Neural cell (in vitro differentiated cells): Measurements from ENCODE around the gene TMEM170A. TPM values are rescaled to one million over a fixed set of nuclear protein-coding genes. Genes with fewer than 3 reads are reported as not detected.

Experiments
- H2AFZ ChIP-seq: fragments of 200-600, 300-800 bp; sonication (generic), shearing (Covaris generic); 2 replicates; pipeline ENCODE4 v1.6.0; 2014; ENCODE audit warnings: low read depth, mild to moderate bottlenecking, antibody characterized with exemption, low read length, moderate library complexity
- H3F3A ChIP-seq: fragments of 200-600 bp; shearing (Covaris generic); 2 replicates; pipeline ENCODE4 v1.6.1; 2016; ENCODE audit warnings: mild to moderate bottlenecking, moderate library complexity, mixed read lengths, antibody characterized with exemption, low read length; ENCODE audit not compliant: insufficient read depth, poor library complexity, severe bottlenecking
- H3K27ac ChIP-seq: fragments of 200-600, 300-800 bp; sonication (generic), shearing (Covaris generic); 2 replicates; pipeline ENCODE4 v1.5.1; 2014; ENCODE audit warnings: mild to moderate bottlenecking, low read length, moderate library complexity
- H3K27me3 ChIP-seq: fragments of 300-800, 200-600 bp; sonication (generic), shearing (Covaris generic); 2 replicates; pipeline ENCODE4 v1.6.0; 2014; ENCODE audit warnings: mild to moderate bottlenecking, low read depth, low read length, moderate library complexity; ENCODE audit not compliant: insufficient read depth
- H3K36me3 ChIP-seq: fragments of 300-800, 200-600 bp; sonication (generic), shearing (Covaris generic); 2 replicates; pipeline ENCODE4 v1.5.1; 2014; ENCODE audit warnings: mild to moderate bottlenecking, antibody characterized with exemption, low read length, moderate library complexity; ENCODE audit not compliant: insufficient read depth
- H3K4me2 ChIP-seq: fragments of 300-800, 200-600 bp; sonication (generic), shearing (Covaris generic); 2 replicates; pipeline ENCODE4 v1.6.0; 2014; ENCODE audit warnings: mild to moderate bottlenecking, low read length
- H3K4me3 ChIP-seq: fragments of 300-800, 200-600 bp; sonication (generic), shearing (Covaris generic); 2 replicates; pipeline ENCODE4 v1.5.1; 2014; ENCODE audit warnings: mild to moderate bottlenecking, low read length, moderate library complexity
- H3K79me2 ChIP-seq: fragments of 200-600 bp; shearing (Covaris generic); replicated peaks from 2 replicates; pipeline ENCODE4 v1.6.0; 2014; ENCODE audit warnings: mild to moderate bottlenecking, low read length, moderate library complexity; ENCODE audit not compliant: insufficient read depth
- H3K9ac ChIP-seq: fragments of 300-800, 200-600 bp; sonication (generic), shearing (Covaris generic); 2 replicates; pipeline ENCODE4 v1.6.1; 2016; ENCODE audit warnings: mild to moderate bottlenecking, low read length, mixed read lengths
- H3K9me2 ChIP-seq: fragments of 200-600 bp; shearing (Covaris generic); 2 replicates; pipeline ENCODE4 v1.6.1; 2016; ENCODE audit warnings: mild to moderate bottlenecking, low read length, mixed read lengths; ENCODE audit not compliant: insufficient read depth
- H3K9me3 ChIP-seq: fragments of 200-600, 300-800 bp; sonication (generic), shearing (Covaris generic); 2 replicates; pipeline ENCODE4 v1.6.1; 2016; ENCODE audit warnings: mild to moderate bottlenecking, mixed run types, low read length, moderate library complexity, mixed read lengths
- H4K20me1 ChIP-seq: fragments of 200-600 bp; shearing (Covaris generic); 2 replicates; pipeline ENCODE4 v1.6.1; 2016; ENCODE audit warnings: mild to moderate bottlenecking, mixed run types; ENCODE audit not compliant: insufficient read depth
- EP300 ChIP-seq: fragments of 450-650 bp; conservative IDR thresholded peaks from 2 replicates; pipeline ENCODE4 v1.6.1; 2014; ENCODE audit warnings: antibody characterized with exemption, mild to moderate bottlenecking, moderate library complexity; ENCODE audit not compliant: poor library complexity, severe bottlenecking
- EZH2 ChIP-seq: fragments of 200-600, 300-800 bp; shearing (Covaris generic), sonication (generic); IDR thresholded peaks from 2 replicates; pipeline ENCODE4 v1.6.1; 2014; ENCODE audit warnings: antibody characterized with exemption, low read length, borderline replicate concordance, mild to moderate bottlenecking; ENCODE audit not compliant: insufficient read depth, poor library complexity, severe bottlenecking
- MXI1 ChIP-seq: fragments of 450-650 bp; conservative IDR thresholded peaks from 2 replicates; pipeline ENCODE4 v1.6.1; 2014; ENCODE audit warnings: antibody characterized with exemption, mild to moderate bottlenecking; ENCODE audit not compliant: poor library complexity, severe bottlenecking
- POLR2AphosphoS5 ChIP-seq: IDR thresholded peaks from 2 replicates; pipeline ENCODE4 v1.6.1; 2012
- RAD21 ChIP-seq: fragments of 450-650 bp; conservative IDR thresholded peaks from 2 replicates; pipeline ENCODE4 v1.6.1; 2014; ENCODE audit warnings: antibody characterized with exemption, mild to moderate bottlenecking, moderate library complexity
- SMC3 ChIP-seq: fragments of 450-650 bp; conservative IDR thresholded peaks from 2 replicates; pipeline ENCODE4 v1.6.1; 2014; ENCODE audit warnings: antibody characterized with exemption, mild to moderate bottlenecking, moderate library complexity; ENCODE audit not compliant: poor library complexity
- TAF1 ChIP-seq: IDR thresholded peaks from 2 replicates; pipeline ENCODE4 v1.6.1; 2012; ENCODE audit warnings: low read depth
- polyA plus RNA-seq: library from polyadenylated mRNA; depleted of rRNA; stranded (reverse); fragments of >200 nt; gene quantifications from 2 replicates; pipeline ENCODE4 v1.2.3, GENCODE V29; 2014
- TF ChIP-seq, protein P1 (sequence below): fragments of 450-650 bp; IDR thresholded peaks from 2 replicates; pipeline ENCODE4 v1.5.1; 2014; ENCODE audit warnings: antibody characterized with exemption, mild to moderate bottlenecking, moderate library complexity; ENCODE audit not compliant: poor library complexity, severe bottlenecking
- TF ChIP-seq, protein P2 (sequence below): IDR thresholded peaks from 2 replicates; pipeline ENCODE4 v1.6.1; 2012; ENCODE audit warnings: borderline replicate concordance

Gene TMEM170A
- polyA plus RNA-seq, 1 donor from 2014 or later = 35.9 TPM

DNA sequence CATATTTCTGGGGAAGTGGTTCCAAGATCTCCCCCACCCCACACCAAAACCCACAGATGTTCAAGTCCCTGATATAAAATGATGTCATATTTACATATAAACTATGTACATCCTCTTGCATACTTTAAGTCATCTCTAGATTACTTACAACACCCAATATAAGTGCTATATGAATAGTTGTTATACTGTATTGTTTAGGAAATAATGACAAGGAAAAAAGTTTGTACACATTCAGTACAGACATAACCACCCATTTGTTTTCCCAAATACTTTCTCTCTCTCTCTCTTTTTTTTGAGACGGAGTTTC is 42.7 kb downstream of the TMEM170A start:
- Histone ChIP-seq H3K4me2 (peak overlapping the region; percentile 65), H3K79me2 (peaks cover 37% of the 10 kb centered on the region), H3K9me2 (no peaks in the 10 kb centered on the region), H3K9me3 (no peaks in the 10 kb centered on the region), H3K9ac (peak overlapping the region; percentile 48), H3K27me3 (no peaks in the 10 kb centered on the region), H2AFZ (no peak overlapping the region), H3K4me3 (no peak overlapping the region), H3K36me3 (no peaks in the 10 kb centered on the region), H4K20me1 (no peaks in the 10 kb centered on the region), H3F3A (no peaks in the 10 kb centered on the region), H3K27ac (no peak overlapping the region)
- TF ChIP-seq SMC3 (no peak), EZH2 (no peak)
- TF ChIP-seq, protein P1, sequence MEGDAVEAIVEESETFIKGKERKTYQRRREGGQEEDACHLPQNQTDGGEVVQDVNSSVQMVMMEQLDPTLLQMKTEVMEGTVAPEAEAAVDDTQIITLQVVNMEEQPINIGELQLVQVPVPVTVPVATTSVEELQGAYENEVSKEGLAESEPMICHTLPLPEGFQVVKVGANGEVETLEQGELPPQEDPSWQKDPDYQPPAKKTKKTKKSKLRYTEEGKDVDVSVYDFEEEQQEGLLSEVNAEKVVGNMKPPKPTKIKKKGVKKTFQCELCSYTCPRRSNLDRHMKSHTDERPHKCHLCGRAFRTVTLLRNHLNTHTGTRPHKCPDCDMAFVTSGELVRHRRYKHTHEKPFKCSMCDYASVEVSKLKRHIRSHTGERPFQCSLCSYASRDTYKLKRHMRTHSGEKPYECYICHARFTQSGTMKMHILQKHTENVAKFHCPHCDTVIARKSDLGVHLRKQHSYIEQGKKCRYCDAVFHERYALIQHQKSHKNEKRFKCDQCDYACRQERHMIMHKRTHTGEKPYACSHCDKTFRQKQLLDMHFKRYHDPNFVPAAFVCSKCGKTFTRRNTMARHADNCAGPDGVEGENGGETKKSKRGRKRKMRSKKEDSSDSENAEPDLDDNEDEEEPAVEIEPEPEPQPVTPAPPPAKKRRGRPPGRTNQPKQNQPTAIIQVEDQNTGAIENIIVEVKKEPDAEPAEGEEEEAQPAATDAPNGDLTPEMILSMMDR = no peak

DNA sequence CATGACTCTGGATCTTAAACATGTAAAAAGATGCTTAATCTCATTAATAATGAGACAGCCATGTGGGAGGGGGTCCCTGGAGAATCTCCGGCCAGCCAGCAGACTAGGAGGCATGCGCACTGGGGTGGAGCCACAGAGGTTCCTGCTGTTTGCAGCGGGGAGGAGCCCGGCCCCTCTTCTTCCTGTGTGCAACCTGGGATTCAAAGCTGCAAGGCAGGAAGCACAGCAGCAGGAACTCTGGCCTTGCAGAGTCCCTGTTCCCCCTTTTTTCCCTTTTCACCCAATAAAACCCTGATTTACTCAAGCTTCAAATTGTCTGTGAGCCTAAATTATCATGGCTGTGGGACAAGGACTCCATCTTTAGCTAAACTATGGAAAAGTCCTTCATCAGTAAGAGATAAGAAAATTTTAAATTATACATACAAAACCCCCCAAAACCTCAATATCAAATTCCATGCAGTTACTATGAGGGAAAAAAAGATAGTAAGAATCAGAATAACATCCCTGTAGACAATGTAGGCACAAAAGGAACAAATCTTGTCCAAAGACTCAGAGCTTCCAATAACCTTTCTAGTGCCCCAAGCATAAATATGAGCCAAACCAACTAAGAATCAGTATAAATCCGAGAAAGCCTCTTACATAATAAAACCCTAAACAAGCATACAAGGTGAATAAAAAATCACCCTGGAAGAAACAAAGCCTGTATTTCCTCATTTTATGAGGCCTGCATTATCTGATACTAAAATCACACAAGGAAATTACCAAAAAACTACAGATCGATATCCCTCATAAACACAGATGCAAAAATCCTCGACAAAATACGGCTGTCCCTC is 43.3 kb downstream of the TMEM170A start:
- peak; percentile 22 for TF ChIP-seq POLR2AphosphoS5
- no peak for TF ChIP-seq MXI1
- Histone ChIP-seq H3K79me2 (peaks cover 33% of the 10 kb centered on the region), H3K4me2 (peak overlapping the region; percentile 65), H3F3A (no peaks in the 10 kb centered on the region), H3K27ac (peak overlapping the region; percentile 48), H3K9me2 (no peaks in the 10 kb centered on the region), H3K27me3 (no peaks in the 10 kb centered on the region), H2AFZ (no peak overlapping the region), H3K9me3 (no peaks in the 10 kb centered on the region), H3K36me3 (no peaks in the 10 kb centered on the region), H3K9ac (peak overlapping the region; percentile 48), H3K4me3 (peak overlapping the region; percentile 40), H4K20me1 (no peaks in the 10 kb centered on the region)

DNA sequence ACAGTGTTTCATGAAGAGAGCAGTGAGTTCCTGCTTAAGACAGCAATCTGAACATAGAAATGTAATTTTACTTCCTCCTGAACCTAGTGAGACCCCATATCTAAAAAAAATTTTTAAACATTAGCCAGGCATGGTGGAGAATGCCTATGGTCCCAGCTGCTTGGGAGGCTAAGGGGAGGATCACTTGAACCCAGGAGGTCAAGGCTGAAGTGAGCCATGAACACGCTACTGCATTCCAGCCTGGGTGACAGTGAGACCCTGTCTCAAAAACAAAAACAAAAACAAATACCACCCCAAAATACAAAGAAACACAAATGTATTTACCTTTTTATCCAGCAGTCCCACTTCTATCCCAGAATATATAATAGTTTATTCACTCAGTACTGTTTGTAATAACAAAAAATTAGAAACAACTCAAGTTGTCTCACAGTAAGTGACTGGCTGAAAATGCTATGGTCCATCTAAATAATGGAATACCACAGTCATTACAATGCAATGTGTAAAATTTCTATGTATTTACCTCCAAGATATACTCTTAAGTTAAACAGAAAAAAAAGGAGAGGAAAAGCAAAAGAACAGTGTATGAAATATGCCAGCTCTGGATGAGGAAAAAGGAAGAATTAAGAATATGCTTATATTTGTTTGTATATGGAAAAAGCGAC is 47.5 kb downstream of the TMEM170A start:
- Histone ChIP-seq H3K4me3 (no peak overlapping the region), H2AFZ (no peak overlapping the region), H3K4me2 (no peak overlapping the region), H3K9ac (no peak overlapping the region), H3K27me3 (no peaks in the 10 kb centered on the region), H4K20me1 (no peaks in the 10 kb centered on the region), H3K9me3 (no peaks in the 10 kb centered on the region), H3F3A (no peaks in the 10 kb centered on the region), H3K27ac (no peak overlapping the region), H3K9me2 (no peaks in the 10 kb centered on the region), H3K36me3 (no peaks in the 10 kb centered on the region), H3K79me2 (peaks cover 32% of the 10 kb centered on the region)
- no peak for TF ChIP-seq RAD21
- TF ChIP-seq, protein P1 = no peak
- TF ChIP-seq EP300 = no peak
- TF ChIP-seq EZH2 = no peak
- no peak for TF ChIP-seq TAF1
- TF ChIP-seq, protein P2, sequence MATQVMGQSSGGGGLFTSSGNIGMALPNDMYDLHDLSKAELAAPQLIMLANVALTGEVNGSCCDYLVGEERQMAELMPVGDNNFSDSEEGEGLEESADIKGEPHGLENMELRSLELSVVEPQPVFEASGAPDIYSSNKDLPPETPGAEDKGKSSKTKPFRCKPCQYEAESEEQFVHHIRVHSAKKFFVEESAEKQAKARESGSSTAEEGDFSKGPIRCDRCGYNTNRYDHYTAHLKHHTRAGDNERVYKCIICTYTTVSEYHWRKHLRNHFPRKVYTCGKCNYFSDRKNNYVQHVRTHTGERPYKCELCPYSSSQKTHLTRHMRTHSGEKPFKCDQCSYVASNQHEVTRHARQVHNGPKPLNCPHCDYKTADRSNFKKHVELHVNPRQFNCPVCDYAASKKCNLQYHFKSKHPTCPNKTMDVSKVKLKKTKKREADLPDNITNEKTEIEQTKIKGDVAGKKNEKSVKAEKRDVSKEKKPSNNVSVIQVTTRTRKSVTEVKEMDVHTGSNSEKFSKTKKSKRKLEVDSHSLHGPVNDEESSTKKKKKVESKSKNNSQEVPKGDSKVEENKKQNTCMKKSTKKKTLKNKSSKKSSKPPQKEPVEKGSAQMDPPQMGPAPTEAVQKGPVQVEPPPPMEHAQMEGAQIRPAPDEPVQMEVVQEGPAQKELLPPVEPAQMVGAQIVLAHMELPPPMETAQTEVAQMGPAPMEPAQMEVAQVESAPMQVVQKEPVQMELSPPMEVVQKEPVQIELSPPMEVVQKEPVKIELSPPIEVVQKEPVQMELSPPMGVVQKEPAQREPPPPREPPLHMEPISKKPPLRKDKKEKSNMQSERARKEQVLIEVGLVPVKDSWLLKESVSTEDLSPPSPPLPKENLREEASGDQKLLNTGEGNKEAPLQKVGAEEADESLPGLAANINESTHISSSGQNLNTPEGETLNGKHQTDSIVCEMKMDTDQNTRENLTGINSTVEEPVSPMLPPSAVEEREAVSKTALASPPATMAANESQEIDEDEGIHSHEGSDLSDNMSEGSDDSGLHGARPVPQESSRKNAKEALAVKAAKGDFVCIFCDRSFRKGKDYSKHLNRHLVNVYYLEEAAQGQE = no peak
